ENCODE results near the gene FAM98C.
A peak's percentile ranks its signal among the peaks of the same experiment; 100 is the strongest.
"Not testable (repeated sequence)": the region's sequence is repeated elsewhere in the genome, so short reads cannot be mapped to it uniquely, and the experiment has no call there.

The FAM98C gene

DNA sequence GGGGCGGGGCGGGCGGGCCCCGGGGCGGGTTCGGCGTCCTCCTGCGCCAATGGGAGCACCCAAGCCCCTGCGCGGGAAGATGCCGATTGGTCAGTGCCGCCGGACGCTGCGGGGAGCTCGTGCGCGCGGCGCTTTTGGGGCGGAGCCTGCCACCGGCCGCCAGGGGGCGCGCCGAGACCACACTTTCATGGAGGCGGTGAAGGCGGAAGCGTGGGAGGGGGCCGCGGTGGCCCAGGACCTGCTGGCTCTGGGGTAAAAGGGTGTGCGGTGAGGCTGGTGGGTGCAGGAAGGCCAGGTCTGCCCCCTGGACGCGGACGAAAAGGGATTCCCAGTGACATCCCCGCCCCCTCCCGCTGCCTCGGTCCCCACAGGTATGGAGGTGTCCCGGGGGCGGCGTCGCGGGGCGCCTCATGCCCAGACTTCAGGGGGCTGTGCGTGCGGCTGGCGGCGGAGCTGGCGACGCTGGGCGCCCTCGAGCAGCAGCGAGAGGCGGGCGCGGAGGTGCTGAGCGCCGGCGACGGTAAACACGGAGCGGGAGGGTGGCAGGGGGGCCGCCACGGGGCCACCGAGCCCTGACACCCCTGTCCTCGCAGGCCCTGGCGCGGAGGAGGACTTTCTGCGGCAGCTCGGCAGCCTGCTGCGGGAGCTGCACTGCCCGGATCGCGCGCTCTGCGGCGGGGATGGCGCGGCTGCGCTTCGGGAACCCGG is at the start of gene FAM98C:
Gene FAM98C (plus strand): TSS at position 127 of the 708 bp plus-strand sequence. CDS start 61 bp downstream, at position 188.
- peak; percentile 84 to 88 for DNase-seq (ENCODE audit: low read depth in 2 of 2)

DNA sequence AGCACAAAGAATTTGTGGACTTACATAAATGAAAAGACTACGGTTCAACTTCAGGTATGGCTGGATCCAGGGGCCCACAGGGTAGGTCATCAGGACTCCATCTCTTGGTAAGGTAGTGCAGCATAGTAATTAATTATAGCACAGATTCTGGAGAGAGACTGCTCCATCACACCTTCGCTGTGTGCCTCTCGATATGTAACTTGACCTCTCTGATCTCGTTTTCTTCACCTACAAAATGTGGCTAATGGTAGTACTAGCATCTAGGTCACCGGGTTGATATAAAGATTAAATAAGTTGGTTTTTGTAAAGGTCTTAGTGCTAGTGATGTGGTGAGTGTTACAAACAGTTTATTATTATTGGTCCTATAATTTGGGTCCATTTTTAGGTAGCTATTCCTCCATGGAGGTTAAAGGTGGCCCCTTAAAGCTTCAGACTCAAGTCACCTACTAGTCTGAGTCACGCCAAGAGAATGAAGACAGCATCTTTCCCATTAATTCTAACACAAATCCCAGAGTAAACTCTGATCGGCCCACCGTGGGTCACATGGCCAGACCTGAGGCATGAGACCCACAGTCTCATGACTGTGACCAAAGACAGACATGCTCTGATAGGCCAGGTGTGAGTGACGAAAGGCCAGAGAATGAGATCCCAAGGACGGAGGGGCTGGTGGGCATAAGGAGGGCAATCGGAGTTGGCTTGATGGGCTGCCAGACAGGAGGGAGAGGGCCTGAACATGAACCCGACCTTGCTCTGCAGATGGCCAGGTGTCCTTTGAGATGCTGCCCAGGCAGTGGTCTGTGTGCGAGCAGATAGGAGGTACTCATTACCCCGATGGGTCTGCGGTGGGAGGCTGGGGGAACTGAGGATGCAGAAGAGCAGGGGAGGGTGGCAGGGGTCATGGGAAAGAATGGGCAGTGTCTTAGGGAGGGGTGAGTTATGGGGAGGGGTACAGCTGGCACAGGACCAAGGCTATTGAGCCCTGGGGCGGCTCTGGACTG is 46.9 kb upstream of the FAM98C start:
- no peak for DNase-seq (ENCODE audit: low read depth in 2 of 2)

DNA sequence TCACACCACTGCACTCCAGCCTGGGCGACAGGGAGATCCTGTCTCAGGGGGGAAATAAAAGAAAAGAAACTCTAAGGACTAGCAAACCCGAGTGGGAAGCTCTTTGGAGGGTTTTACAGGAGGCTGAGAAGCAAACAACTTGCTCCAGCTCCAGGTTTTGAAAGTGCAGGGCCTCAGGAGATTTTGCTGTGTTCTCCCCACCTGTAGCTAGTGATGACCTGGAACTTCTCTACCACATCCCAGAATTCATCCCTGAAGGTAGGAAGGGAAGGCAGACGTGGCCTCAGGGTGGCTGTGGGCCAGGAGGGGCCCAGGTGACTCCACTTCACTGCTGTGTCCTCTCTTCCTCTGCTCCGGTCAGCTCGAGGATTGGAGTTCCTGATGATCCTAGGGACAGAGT is 44.8 kb upstream of the FAM98C start:
- no peak for DNase-seq (ENCODE audit: low read depth in 2 of 2)

DNA sequence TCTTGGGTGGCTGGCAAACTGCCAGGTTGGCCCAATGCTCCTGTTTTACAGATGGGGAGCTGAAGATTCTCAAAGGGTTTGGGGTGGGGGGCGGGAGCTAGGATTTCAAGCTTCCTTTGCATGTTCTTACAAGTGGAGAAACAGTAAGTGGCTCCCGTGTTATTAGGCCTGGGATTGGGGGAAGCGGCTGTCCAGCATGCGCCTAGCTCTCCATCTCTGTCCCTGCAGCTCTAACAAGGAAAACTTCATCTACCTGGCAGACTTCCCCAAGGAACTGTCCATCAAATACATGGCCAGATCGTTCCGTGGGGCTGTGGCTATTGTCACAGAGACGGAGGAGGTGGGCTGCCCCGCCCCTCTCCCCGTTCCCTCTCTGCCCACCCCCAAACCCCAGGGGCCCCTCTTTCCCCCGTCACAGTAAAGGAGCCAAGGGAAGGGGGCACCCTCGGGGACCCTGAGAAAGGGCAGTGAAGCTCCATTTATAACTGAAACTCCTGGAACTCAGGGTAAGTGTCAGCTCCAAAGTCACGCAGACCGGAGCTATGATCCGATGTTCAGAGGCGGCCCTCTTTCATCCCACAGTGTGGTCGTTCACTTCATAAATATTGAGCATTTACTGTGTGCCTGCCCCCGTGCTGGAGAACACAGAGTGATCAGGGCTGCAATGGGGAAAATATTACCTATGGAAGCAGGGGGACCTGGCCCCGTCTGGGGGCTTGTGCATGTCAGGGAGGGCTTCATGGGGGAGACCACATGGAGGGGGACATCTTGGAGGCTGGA is 43.5 kb upstream of the FAM98C start:
- DNase-seq (ENCODE audit: low read depth in 2 of 2) = no peak

DNA sequence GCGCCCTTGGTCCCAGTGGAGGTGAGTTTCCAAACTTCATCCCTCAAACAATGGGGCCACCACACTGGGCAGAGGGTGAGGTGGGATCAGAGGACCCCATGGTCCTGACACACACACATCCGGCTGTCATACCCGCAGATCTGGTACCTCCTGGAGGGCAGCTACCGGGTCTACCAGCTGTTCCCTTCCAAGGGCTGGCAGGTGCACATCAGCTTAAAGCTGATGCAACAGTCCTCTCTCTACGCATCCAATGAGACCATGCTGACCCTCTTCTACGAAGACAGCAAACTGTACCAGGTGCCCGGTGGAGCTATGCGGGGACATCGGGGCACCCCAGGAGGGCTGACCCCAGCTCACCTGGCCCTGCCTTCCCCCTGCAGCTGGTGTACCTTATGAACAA is 42.5 kb upstream of the FAM98C start:
- DNase-seq (ENCODE audit: low read depth in 2 of 2) = no peak

DNA sequence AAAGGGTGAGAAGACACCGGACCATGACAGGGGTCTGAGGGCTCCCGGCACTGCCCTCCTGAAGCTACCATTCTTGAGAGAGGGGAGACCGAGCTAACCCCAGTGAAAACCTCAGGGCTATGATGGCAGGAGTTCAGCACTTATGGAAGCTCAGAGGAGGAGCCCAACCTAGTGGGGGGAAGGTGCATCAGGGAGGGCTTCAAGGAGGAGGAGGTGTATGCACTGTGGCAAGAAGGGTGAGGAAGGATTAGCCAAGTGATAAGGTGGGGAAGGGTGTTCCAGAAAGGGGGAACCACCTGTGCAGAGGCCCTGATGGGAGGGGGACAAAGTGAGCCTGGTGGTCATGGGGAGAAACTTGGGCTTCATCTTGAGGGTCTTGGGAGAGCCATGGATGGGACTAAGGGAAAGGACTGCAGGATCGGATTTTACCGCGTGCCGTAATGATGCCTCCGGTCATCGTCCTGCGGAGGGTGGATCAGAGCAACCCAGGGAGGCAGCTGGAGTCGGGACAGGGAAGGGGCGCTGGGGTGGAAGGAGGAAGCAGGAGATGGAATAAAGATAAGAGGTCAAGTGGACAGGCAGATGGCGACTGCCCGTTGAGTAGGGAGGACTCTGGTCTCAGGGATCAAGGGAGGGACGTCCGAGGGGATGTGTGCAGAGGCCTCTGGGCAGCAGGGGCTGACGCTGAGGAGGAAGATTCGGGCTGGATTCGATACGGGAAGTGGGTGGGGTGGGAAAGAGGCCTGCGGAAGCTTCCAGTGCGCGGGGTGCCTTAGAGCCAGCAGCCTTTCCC is 41.9 kb upstream of the FAM98C start:
- DNase-seq (ENCODE audit: low read depth in 2 of 2) = no peak

DNA sequence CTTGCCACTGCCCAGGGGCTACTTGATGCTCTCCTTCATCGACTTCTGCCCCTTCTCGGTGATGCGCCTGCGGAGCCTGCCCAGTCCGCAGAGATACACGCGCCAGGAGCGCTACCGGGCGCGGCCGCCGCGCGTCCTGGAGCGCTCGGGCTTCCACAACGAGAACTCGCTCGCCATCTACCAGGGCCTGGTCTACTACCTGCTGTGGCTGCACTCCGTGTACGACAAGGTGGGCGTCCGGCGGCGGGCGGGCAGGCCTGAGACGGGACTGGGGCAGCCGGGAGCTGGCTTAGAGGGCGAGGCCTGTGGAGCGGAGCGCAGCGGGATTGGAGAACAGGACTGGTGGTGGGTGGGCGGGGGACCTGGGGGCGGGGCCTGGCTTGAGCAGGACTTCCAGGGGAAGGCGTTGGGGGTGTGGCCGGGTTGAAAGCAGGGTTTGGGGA is 41.2 kb upstream of the FAM98C start:
- peak in 1 of 2 experiments; percentile 17 for DNase-seq (ENCODE audit: low read depth in 2 of 2)

DNA sequence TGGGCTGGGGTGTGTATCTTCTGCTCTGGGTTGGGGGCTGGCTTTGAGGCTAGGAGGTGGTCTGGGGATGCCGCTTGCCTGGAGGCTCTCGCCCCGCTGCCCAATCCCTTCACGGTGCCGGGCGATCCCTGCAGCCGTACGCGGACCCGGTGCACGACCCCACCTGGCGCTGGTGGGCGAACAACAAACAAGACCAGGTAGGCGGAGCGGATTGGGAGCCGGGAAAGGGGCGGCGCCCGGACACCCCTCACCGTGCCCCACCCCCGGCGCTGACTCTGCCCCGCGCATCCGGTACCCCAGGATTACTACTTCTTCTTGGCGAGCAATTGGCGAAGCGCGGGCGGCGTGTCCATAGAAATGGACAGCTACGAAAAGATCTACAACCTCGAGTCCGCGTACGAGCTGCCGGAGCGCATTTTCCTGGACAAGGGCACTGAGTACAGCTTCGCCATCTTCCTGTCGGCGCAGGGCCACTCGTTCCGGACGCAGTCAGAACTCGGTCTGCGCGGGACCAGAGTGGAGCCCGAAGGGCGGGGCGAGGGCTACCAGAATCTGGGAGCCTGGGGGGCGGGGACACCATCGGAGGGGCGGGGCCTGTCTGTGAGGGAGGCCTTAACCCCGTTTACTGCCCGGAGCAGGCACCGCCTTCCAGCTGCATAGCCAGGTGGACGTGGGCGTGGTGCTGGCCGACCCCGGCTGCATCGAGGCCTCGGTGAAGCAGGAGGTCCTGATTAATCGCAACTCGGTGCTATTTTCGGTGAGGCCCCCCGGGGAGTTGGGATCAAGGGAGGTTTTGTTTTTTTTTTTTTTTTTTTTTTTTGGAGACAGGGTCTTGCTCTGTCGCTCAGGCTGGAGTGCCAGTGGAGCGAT is 40.6 kb upstream of the FAM98C start:
- no peak for DNase-seq (ENCODE audit: low read depth in 2 of 2)

DNA sequence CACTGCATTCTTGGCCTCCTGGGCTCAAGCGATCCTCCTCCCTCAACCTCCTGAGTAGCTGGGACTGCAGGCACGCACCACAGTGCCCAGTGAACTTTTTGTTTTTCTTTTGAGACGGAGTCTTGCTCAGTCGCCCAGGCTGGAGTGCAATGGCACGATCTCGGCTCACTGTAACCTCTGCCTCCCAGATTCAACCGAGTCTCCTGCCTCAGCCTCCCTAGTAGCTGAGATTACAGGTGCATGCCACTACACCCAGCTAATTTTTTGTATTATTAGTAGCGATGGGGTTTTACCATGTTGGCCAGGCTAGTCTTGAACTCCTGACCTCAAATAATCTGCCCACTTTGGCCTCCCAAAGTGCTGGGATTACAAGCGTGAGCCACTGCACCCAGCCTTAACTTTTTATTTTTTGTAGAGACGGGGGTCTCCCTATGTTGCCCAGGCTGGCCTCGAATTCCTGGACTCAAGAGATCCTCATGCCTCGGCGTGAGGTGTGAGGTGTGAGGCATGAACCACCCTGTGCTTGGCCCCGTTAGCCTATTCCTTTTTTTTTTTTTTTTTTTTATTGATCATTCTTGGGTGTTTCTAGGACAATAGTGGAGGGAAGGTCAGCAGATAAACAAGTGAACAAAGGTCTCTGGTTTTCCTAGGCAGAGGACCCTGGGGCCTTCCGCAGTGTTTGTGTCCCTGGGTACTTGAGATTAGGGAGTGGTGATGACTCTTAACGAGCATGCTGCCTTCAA is 39.8 kb upstream of the FAM98C start:
- not testable (repeated sequence) for DNase-seq (ENCODE audit: low read depth in 2 of 2)

DNA sequence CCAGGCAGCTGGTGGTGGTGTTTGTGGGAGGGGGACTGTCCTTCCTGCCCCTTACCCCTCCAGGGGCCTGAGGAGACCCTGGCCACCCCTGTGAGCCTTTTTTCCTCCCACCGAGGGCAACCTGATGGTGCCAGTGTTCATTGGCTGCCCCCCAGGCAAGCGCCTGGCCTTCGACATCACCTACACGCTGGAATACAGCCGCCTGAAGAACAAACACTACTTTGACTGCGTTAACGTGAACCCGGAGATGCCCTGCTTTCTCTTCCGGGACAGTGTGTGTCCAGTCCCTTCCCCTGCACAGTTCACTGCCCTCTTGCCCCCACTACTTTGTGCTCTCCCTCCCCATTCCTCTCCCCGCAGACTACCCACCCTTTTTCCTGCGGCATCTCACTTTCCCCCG is 35.9 kb upstream of the FAM98C start:
- no peak for DNase-seq (ENCODE audit: low read depth in 2 of 2)

DNA sequence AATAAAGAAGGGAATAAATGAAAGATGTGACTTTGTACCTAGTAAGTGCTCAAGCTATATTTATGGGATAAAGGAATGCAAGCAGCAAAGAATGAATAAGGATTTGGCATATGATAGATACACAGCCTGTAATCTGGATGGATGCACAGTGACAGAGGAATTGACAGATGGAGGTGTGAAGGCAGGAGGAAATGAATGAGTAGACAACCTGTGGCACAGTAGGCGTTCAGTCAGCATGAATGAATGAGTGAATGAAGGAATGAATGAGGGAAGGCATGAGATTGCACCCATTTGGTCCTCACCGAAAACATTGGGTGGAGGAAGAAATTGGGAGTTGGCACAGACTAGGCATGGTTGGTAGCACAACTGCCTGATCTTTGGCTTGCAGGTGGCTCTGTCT is 33.3 kb upstream of the FAM98C start:
- DNase-seq (ENCODE audit: low read depth in 2 of 2) = no peak

DNA sequence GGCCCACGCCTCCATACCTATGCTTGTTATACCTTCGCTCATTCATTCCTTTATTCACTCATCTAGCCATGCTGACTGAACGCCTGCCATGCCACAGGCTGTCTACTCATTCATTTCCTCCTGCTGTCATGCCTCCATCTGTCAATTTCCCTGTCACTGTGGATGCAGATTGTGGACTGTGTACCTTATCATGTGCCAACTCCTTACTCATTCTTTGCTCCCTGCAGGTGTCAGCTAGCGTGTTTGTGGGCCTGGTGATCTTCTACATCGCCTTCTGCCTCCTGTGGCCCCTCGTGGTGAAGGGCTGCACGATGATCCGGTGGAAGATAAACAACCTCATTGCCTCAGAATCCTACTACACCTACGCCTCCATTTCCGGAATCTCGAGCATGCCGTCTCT is 32.6 kb upstream of the FAM98C start:
- DNase-seq (ENCODE audit: low read depth in 2 of 2) = no peak

DNA sequence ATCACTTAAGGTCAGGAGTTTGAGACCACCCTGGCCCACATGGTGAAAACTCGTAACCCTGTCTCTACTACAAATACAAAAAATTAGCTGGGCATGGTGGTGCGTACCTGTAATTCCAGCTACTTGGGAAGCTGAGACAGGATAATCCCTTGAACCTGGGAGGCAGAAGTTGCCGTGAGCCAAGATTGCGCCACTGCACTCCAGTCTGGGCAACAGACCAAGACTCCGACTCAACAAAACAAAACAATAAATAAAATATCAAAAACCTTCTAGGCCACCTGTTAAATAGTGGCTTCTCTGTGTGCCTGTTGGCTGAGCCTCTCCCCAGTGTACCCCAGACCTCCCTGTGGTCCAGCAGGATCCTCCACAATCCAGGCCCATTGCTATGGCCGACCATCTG is 31.8 kb upstream of the FAM98C start:
- DNase-seq (ENCODE audit: low read depth in 2 of 2) = no peak

DNA sequence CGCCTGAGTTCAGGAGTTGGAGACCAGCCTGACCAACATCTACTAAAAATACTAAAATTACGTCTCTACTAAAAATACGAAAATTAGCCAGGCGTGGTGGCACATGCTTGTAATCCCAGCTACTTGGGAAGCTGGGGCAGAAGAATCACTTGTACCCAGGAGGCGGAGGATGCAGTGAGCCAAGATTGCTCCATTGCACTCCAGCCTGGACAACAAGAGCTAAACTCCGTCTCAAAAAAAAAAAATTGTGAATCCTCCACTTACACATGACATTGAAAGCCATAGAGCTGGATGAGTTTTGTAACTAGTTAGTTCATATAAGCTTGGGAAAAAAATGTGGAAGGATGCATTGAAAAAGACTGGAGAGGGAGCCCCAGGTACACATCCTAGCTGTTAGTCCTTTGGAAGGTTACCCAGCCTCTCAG is 29.0 kb upstream of the FAM98C start:
- DNase-seq (ENCODE audit: low read depth in 2 of 2) = no peak

DNA sequence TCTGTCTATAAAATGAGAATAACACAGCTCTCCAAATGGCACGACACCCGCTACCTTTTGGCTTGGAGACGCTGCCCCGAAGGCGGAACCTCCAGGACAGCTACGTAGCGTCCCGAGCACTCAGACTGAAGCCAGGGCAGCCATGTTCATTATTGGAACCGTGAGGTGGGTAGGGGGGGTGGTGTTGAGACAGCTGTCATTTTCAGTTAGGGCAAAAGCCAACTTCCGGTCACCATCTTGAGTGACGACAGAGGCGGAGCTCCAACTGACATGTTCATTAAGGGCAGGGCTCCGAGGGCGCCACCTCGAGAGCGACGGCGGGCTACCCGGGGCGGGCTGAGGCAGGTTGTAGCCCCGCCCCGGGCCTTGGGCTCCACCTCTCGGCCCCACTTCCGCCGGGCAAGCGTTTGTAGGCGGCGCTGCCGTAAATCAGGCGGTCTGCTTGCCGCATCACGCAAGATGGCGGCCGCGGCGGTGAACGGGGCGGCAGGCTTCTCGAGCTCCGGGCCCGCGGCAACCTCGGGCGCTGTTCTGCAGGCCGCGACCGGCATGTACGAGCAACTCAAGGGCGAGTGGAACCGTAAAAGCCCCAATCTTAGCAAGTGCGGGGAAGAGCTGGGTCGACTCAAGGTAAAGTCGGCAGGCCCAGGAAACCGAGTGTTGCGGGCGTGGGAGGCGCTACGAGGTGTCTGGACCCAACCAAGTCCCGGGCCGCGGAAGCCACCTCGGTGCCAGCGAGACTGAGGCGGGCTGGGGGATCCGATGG is 28.4 kb upstream of the FAM98C start, which contains the start of gene PSMD8:
Gene PSMD8 (plus strand): TSS at position 240 of the 766 bp plus-strand sequence. CDS start 31 bp downstream, at position 271.
- peak; percentile 93 to 94 for DNase-seq (ENCODE audit: low read depth in 2 of 2)

DNA sequence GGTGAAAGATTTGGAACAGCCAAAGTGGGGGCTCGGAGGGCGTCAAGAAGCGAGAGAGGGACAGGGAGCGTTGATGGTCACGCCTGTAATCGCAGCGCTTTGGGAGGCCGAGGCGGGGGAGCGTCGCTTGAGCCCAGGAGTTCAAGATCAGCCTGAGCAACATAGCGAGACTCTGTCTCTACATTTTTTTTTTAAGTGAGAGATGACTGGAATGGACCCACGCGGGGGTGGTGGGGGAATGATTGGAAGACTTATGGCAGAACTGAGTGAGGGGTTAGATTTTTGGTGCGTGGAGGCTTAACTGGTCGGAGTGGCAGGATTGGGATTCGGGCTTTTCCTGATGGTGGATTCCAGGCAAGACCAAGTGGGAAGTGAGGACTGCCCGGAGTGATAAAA is 27.8 kb upstream of the FAM98C start:
- DNase-seq (ENCODE audit: low read depth in 2 of 2) = no peak

DNA sequence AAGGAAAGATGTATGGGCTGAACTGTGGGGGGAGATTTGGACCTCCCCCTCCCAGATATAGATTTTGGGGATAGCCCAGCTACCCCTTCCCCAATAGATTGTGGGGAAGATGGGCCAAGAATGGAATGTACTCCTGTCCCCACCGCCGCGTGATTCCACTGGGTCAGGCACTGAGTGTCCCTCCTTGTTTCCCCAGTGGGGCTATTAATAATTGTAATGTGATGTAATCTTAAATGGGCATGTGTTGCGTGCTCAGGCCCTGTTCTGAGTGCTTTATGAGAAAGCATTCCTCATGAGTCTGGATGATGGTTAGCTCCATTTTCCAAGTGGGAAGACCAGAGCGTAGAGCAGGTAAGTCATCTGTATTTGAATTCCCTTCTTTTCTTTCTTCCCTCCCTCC is 27.1 kb upstream of the FAM98C start:
- no peak for DNase-seq (ENCODE audit: low read depth in 2 of 2)

DNA sequence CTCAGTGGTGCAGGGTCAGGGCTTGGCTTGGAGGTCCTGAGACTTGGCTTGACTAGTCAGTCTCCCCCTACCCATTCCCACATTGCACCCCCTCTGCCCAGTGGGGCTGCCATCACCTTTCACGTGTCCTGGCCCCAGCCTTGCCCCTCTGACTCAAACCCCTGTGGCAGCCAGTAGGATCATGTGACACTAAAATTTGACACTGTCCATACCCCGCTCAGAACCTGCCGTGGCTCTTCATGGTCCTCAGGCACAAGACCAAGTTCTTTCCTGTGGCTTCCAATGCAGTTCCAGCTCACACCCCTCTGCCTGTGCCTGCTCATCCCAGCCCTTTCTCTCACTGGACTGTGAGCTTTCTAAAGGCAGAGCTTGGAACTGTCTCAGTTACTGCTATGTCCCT is 26.3 kb upstream of the FAM98C start:
- DNase-seq (ENCODE audit: low read depth in 2 of 2) = no peak

DNA sequence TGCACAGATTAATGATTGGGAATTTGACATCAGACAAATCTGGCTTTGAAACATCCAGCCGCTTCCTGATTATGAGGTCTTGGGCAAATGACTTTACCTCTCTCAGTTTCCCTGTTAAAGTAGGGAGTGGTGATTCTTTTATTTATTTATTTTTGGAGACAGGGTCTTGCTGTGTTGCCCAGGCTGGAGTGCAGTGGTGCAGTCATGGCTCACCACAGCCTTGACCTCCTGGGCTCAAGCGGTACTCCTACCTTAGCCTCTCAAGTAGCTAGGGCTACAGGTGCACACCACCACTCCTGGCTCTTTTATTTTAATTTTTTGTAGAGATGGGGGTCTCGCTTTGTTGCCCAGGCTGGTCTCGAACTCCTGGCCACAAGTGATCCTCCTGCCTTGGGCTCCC is 25.8 kb upstream of the FAM98C start:
- DNase-seq (ENCODE audit: low read depth in 2 of 2) = no peak

Data from fibroblast of skin of left biceps (primary cell).